Neuron (in vitro differentiated cells): ENCODE results near the gene DNPEP.
A peak's percentile ranks its signal among the peaks of the same experiment; 100 is the strongest.

ENCODE experiments used
- H2AFZ ChIP-seq: one replicate; pipeline ENCODE4 v1.6.1; 2013; ENCODE audit warnings: low read depth, mild to moderate bottlenecking, inconsistent platforms, low read length, moderate library complexity
- H3K27me3 ChIP-seq: one replicate; pipeline ENCODE4 v1.6.1; 2013; ENCODE audit warnings: low read length; ENCODE audit not compliant: insufficient read depth
- H3K36me3 ChIP-seq: one replicate; pipeline ENCODE4 v1.6.1; 2013; ENCODE audit warnings: low read length; ENCODE audit not compliant: insufficient read depth
- H3K4me1 ChIP-seq: one replicate; pipeline ENCODE4 v1.6.1; 2013; ENCODE audit warnings: low read length; ENCODE audit not compliant: insufficient read depth
- H3K4me3 ChIP-seq: 2 replicates; pipeline ENCODE4 v1.5.1; 2013; ENCODE audit warnings: mild to moderate bottlenecking, low read length, moderate library complexity
- H3K9me3 ChIP-seq: one replicate; pipeline ENCODE4 v1.6.1; 2013; ENCODE audit warnings: low read length

Gene DNPEP

GRCh38 chr2:219387306-219388120 lies at the start of gene DNPEP:
Gene DNPEP (minus strand): TSS chr2:219387912. CDS start chr2:219387794, 118 bp downstream.
- H3K9me3 ChIP-seq, result no peaks in the 10 kb centered on the region
- H2AFZ ChIP-seq, result peak within 1 kb of the TSS; percentile 82
- peaks cover 12% of the 10 kb centered on the region for H3K36me3 ChIP-seq
- H3K27me3 ChIP-seq, result no peaks in the 10 kb centered on the region
- peaks cover 12% of the 10 kb centered on the region for H3K4me1 ChIP-seq
- H3K4me3 ChIP-seq, result peak within 1 kb of the TSS; percentile 94

GRCh38 chr2:219437141-219437540 lies 49.4 kb upstream of the DNPEP start:
- Histone ChIP-seq H3K27me3 (peaks cover 82% of the 10 kb centered on the region), H3K4me1 (peaks cover 5% of the 10 kb centered on the region), H3K9me3 (no peaks in the 10 kb centered on the region), H2AFZ (no peak overlapping the region), H3K4me3 (no peak overlapping the region), H3K36me3 (no peaks in the 10 kb centered on the region)

DNA sequence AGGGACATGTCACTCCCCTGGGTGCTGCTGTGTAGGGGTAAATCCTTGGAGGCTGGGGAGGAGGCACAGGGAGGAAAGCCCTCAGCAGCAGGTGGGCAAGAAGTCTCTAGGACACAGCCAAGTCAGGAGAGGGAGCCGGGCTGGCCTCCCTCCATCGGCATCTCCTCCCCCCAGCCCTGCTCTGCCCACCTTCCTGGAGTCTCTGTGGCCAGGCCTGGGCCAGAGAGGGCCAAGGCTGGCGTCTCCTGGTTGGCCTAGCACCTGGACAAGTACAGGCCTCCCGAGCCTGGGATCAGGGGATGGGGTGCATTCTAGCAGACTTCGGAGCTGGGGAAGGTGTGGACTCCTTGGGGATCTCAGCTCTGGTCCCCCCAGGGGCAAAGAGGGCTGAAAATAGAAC lies 48.8 kb upstream of the DNPEP start:
- Histone ChIP-seq H3K27me3 (peaks cover 84% of the 10 kb centered on the region), H2AFZ (no peak overlapping the region), H3K4me3 (no peak overlapping the region), H3K36me3 (no peaks in the 10 kb centered on the region), H3K9me3 (no peaks in the 10 kb centered on the region), H3K4me1 (peaks cover 4% of the 10 kb centered on the region)

- Histone ChIP-seq H2AFZ (no peak overlapping the region), H3K4me3 (no peak overlapping the region), H3K27me3 (peaks cover 76% of the 10 kb centered on the region), H3K36me3 (no peaks in the 10 kb centered on the region), H3K9me3 (no peaks in the 10 kb centered on the region), H3K4me1 (no peaks in the 10 kb centered on the region)
Observed at GRCh38 chr2:219435701-219436100, 48.0 kb upstream of the DNPEP start.

DNA sequence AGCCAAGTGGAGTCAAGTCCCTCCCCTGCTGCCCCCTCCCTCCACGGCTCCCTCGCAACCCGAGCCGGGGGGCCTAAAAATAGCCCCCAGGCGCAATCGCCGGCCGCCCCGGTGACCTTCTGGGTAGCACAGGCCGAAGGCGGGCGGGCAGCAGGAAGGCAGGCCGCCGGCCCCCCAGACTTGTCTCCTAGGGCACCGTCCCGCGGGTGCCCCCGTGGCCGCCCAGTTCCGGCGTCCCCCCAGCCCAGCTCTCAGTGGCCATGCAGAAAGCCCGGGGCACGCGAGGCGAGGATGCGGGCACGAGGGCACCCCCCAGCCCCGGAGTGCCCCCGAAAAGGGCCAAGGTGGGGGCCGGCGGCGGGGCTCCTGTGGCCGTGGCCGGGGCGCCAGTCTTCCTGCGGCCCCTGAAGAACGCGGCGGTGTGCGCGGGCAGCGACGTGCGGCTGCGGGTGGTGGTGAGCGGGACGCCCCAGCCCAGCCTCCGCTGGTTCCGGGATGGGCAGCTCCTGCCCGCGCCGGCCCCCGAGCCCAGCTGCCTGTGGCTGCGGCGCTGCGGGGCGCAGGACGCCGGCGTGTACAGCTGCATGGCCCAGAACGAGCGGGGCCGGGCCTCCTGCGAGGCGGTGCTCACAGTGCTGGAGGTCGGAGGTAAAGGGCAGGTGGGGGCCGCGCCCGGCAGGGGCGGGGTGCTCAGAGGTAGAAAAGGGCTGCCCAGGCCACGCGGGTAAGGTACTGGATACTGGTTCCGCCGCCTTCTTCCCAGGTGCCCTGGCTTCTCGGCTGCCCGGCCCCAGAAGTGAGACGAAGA lies 47.2 kb upstream of the DNPEP start, which contains the start of gene SPEG:
Gene SPEG, plus strand, starts transcription at position 126 of the 808 bp plus-strand sequence. Its CDS starts 135 bp downstream, at position 261.
- no peak within 1 kb of the TSS for H3K4me3 ChIP-seq
- no peaks in the 10 kb centered on the region for H3K9me3 ChIP-seq

DNA sequence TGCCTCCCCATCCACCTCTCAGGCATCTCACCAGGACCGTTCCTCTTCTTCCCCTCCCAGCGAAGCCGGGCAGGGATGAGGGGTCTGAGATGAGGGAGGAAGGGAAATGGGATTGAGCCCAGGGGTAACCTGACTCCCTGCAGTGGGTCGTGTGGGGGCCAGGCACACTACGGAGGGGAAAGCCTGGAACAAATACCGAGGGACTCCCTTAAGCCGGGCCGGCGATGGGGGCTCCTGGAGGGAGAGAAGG lies 46.7 kb upstream of the DNPEP start:
- Histone ChIP-seq H3K4me1 (no peaks in the 10 kb centered on the region), H3K36me3 (no peaks in the 10 kb centered on the region), H3K4me3 (no peak overlapping the region), H2AFZ (no peak overlapping the region), H3K9me3 (no peaks in the 10 kb centered on the region), H3K27me3 (peaks cover 67% of the 10 kb centered on the region)

More for the DNA sequence above, 47.2 kb upstream of the DNPEP start, which contains the start of gene SPEG:
- Histone ChIP-seq H3K27me3 (peaks cover 72% of the 10 kb centered on the region), H3K4me1 (no peaks in the 10 kb centered on the region), H3K36me3 (no peaks in the 10 kb centered on the region), H2AFZ (no peak within 1 kb of the TSS)

- Histone ChIP-seq H3K4me3 (no peak overlapping the region), H3K36me3 (no peaks in the 10 kb centered on the region), H3K4me1 (no peaks in the 10 kb centered on the region), H3K9me3 (no peaks in the 10 kb centered on the region), H2AFZ (no peak overlapping the region), H3K27me3 (peaks cover 62% of the 10 kb centered on the region)
Observed at GRCh38 chr2:219433666-219434467, 46.2 kb upstream of the DNPEP start.

DNA sequence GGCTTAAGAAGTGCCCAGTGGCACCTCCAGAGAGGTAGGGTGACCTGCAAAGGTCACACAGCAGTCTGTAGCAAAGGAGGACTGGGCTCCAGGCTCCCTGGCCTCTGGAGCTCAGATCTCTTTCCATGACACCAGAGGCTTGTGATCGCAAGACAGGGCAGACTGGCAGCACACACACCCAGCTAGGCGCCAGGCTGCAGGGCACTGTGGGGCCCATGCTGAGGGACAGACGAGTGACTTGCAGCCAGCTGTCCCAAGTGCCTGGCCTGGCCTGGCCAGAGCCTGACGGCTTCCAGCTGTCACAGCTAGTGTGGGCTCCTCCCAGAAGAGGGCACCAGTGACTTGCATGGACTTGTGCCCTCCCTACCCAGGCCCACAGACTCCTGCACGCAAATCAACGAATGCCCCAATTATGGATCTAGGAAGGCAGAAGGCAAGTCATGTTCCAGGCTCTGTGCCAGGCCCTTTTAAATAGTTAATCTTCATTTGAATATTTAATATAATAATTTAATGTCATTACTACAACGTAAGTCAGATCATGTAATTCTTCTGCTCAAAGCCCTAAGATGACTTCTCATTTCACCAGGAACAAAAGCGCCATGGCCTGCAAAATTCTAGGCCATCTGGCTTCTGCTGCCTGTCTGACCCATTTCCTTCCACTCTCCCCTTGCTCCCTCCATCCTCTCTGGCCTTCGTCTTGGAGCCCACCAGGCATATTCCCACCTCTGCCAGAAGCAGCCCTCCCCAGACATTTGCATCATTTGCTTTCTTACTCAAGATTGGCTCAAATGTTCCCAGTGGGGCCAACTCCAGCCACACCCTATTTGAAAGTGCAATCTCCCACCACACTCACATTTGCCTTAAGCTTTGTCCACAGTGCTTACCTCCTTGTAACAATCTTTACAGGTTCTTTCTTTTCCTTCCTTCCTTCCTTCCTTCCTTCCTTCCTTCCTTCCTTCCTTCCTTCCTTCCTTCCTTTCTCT lies 43.2 kb upstream of the DNPEP start:
- Histone ChIP-seq H3K9me3 (no peaks in the 10 kb centered on the region), H2AFZ (no peak overlapping the region), H3K4me3 (no peak overlapping the region), H3K4me1 (no peaks in the 10 kb centered on the region), H3K36me3 (no peaks in the 10 kb centered on the region), H3K27me3 (peaks cover 37% of the 10 kb centered on the region)

DNA sequence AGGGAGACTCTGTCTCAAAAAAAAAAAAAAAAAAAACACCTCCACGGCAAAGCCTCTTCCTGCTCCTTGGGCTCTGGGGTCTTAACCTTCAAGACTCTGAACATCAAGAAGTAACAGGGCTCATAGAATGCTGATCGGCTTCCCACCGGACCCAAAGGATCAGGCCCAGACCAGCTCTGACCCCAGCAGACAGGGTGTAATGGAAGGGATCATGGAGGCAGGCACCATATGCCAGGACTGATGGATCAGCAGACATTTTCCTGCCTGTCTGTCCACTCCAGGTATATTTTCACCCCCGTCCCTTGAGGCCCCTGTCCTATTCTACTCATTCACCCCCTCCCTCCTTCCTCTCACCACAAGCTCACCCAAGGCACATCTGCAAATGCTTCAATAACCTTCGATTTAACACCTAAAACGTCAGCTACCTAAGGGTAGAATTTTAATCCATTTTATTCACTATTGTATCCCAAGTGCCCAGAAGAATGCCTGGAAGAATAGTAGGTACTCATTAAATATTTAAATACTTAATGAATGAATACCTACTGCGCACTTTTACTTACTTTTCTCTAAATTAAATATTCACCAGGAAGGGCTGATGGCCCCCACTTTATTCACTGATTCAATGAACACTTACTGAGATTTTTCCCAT lies 42.4 kb upstream of the DNPEP start:
- Histone ChIP-seq H3K4me1 (no peaks in the 10 kb centered on the region), H2AFZ (no peak overlapping the region), H3K9me3 (no peaks in the 10 kb centered on the region), H3K4me3 (no peak overlapping the region), H3K27me3 (peaks cover 29% of the 10 kb centered on the region), H3K36me3 (no peaks in the 10 kb centered on the region)

- Histone ChIP-seq H3K9me3 (no peaks in the 10 kb centered on the region), H3K4me1 (peaks cover 6% of the 10 kb centered on the region), H3K27me3 (peaks cover 13% of the 10 kb centered on the region), H3K36me3 (no peaks in the 10 kb centered on the region), H2AFZ (no peak overlapping the region), H3K4me3 (no peak overlapping the region)
Observed at GRCh38 chr2:219428469-219428868, 40.8 kb upstream of the DNPEP start.

DNA sequence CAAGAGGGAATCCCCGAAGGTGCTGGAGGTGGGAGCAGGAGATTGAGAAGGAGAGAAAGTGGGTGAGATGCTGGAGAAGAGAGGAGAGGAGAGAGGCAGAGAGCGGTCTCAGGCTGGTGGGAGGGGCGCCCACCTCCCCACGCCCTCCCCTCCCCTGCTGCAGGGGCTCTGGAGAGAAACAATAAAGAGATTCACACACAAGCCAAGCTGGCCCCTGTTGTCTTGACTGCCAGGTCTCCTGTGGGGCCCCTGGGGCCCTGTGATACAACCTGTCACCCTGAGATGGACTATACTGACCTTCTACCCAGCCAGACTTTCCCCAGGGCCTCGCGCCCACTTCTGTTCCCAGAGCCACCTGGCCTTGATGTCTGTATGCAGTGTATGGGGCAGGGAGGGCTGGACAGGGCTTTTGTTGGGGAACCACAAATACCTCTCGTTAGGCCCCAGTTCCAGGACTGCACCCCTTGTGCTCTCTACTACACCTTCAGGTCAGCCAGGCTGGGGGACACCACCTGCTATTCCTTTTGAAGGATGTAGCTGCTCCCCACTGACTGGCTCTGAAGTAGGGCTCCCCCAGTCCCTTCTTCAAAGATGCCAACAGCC lies 38.9 kb upstream of the DNPEP start:
- Histone ChIP-seq H3K4me3 (no peak overlapping the region), H3K27me3 (peaks cover 4% of the 10 kb centered on the region), H3K36me3 (no peaks in the 10 kb centered on the region), H3K4me1 (peaks cover 6% of the 10 kb centered on the region), H3K9me3 (no peaks in the 10 kb centered on the region), H2AFZ (no peak overlapping the region)
